IMR-90 (cell line): ENCODE data around the gene CLDN6.

Source experiments
- BHLHE40 ChIP-seq: fragments of 150-350 bp; IDR thresholded peaks from 2 replicates; pipeline ENCODE4 v1.6.1; 2016; ENCODE audit warnings: mild to moderate bottlenecking, low read depth, low read length
- CEBPB ChIP-seq: IDR thresholded peaks from 2 replicates; pipeline ENCODE4 v1.6.1; 2012; ENCODE audit warnings: low read depth, low read length, improper control_type of control experiment
- MAZ ChIP-seq: IDR thresholded peaks from 2 replicates; pipeline ENCODE4 v1.6.1; 2012; ENCODE audit warnings: low read depth, mild to moderate bottlenecking, low read length, improper control_type of control experiment, moderate library complexity, borderline replicate concordance
- MXI1 ChIP-seq: IDR thresholded peaks from 2 replicates; pipeline ENCODE4 v1.6.1; 2012; ENCODE audit warnings: low read depth, mild to moderate bottlenecking, low read length, moderate library complexity, borderline replicate concordance
- POLR2A ChIP-seq: IDR thresholded peaks from 2 replicates; pipeline ENCODE4 v1.6.1; 2012; ENCODE audit warnings: mild to moderate bottlenecking, low read depth, low read length
- RAD21 ChIP-seq: IDR thresholded peaks from 2 replicates; pipeline ENCODE4 v1.6.1; 2012; ENCODE audit warnings: low read length, improper control_type of control experiment
- RFX5 ChIP-seq: IDR thresholded peaks from 2 replicates; pipeline ENCODE4 v1.8.0; 2012; ENCODE audit warnings: low read depth, mild to moderate bottlenecking, low read length, moderate library complexity
- SMC3 ChIP-seq: fragments of 150-350 bp; IDR thresholded peaks from 2 replicates; pipeline ENCODE4 v1.6.1; 2016; ENCODE audit warnings: low read depth, mild to moderate bottlenecking, antibody characterized with exemption, low read length, moderate library complexity
- TF ChIP-seq, protein P1 (sequence below): conservative IDR thresholded peaks from 2 replicates; pipeline ENCODE4 v1.5.1; 2012; ENCODE audit warnings: mild to moderate bottlenecking, low read depth, low read length, improper control_type of control experiment

DNA sequence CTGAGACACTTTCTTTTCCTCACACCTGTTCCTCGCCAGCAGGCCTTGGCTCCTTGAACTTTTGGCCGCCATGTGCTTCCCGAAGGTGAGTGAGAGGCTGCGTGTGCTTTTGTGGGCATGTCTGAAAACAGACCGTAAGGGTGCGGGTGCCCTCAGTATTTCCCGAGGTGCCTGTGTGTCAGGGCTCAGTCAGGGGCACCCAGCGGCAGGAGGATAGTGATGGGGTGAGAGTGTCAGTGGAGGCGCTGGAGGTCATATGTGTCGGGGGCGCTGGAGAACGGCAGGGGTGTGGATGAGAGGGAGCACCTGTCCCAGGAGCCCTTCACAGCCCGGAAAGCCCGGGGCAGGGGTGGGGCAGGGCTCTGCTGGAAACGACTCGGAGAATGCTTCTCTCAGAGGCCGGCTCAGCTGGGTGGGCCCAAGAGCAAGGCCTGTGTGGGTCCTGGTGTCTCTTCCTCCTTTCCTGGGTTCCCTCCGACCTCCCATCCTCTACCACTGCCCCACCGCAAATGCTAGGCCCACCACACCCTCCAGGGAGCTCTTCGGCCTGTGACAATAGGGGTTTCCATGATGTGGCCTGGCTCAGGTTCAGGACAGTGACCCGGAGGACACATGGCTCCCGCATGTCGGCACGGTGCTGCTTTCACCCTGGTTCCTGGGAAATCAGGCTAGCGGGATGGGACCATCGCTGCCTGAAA, 47.9 kb upstream of the CLDN6 start:
- TF ChIP-seq, protein P1, sequence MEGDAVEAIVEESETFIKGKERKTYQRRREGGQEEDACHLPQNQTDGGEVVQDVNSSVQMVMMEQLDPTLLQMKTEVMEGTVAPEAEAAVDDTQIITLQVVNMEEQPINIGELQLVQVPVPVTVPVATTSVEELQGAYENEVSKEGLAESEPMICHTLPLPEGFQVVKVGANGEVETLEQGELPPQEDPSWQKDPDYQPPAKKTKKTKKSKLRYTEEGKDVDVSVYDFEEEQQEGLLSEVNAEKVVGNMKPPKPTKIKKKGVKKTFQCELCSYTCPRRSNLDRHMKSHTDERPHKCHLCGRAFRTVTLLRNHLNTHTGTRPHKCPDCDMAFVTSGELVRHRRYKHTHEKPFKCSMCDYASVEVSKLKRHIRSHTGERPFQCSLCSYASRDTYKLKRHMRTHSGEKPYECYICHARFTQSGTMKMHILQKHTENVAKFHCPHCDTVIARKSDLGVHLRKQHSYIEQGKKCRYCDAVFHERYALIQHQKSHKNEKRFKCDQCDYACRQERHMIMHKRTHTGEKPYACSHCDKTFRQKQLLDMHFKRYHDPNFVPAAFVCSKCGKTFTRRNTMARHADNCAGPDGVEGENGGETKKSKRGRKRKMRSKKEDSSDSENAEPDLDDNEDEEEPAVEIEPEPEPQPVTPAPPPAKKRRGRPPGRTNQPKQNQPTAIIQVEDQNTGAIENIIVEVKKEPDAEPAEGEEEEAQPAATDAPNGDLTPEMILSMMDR = no peak
- no peak; the same call in 1 of the 2 replicates for TF ChIP-seq MXI1
- TF ChIP-seq MAZ = no peak
- TF ChIP-seq POLR2A = no peak
- no peak for TF ChIP-seq RFX5
- no peak for TF ChIP-seq BHLHE40
- TF ChIP-seq RAD21 = no peak
- TF ChIP-seq SMC3 = no peak
- no peak for TF ChIP-seq CEBPB
